HepG2 (cell line): ENCODE data around the gene TBKBP1. TPM values are rescaled to one million over a fixed set of nuclear protein-coding genes. Genes with fewer than 3 reads are reported as not detected.
A peak's percentile ranks its signal among the peaks of the same experiment; 100 is the strongest.

Source experiments
- AGO2 ChIP-seq: fragments of 200-400 bp; formaldehyde crosslinking; optimal IDR thresholded peaks from 2 replicates; pipeline ENCODE3; 2017; ENCODE audit warnings: mild to moderate bottlenecking, low read depth, low read length, moderate library complexity
- ARID4A ChIP-seq: sonication (generic); formaldehyde crosslinking; IDR thresholded peaks from 2 replicates; pipeline ENCODE4 v1.5.0; 2020; ENCODE audit warnings: mild to moderate bottlenecking, missing genetic modification reagents, borderline replicate concordance
- DMAP1 ChIP-seq: IDR thresholded peaks from 2 replicates; pipeline ENCODE4 v1.6.1; 2016
- ETV5 ChIP-seq: IDR thresholded peaks from 2 replicates; pipeline ENCODE4 v1.6.1; 2018; ENCODE audit warnings: missing biosample characterization, missing genetic modification reagents, inconsistent platforms, borderline replicate concordance
- FOSL1 ChIP-seq: sonication (generic); formaldehyde crosslinking; IDR thresholded peaks from 2 replicates; pipeline ENCODE4 v1.9.0; 2021; ENCODE audit warnings: missing genetic modification reagents, borderline replicate concordance
- FOSL2 ChIP-seq: sonication (generic); formaldehyde crosslinking; IDR thresholded peaks from 2 replicates; pipeline ENCODE4 v1.4.0; 2020; ENCODE audit warnings: missing genetic modification reagents
- HDAC2 ChIP-seq: sonication (generic); formaldehyde crosslinking; IDR thresholded peaks from 2 replicates; pipeline ENCODE4 v1.4.0; 2020; ENCODE audit warnings: missing genetic modification reagents
- ISL2 ChIP-seq: sonication (generic); formaldehyde crosslinking; IDR thresholded peaks from 2 replicates; pipeline ENCODE4 v1.5.0; 2020; ENCODE audit warnings: missing genetic modification reagents
- LCORL ChIP-seq, 2 experiments: fragments of 450-650 bp in 1 of 2; sonication (generic) in 1 of 2; formaldehyde crosslinking in 1 of 2; IDR thresholded peaks; 2 replicates each; pipeline versions ENCODE4 v1.5.0 to v1.6.1; 2017 to 2020; ENCODE audit warnings: antibody characterized with exemption in 1 of 2, missing genetic modification reagents in 1 of 2
- MYC ChIP-seq: sonication (generic); formaldehyde crosslinking; IDR thresholded peaks from 2 replicates; pipeline ENCODE4 v1.9.0; 2021; ENCODE audit warnings: missing genetic modification reagents, borderline replicate concordance
- RARA ChIP-seq: IDR thresholded peaks from 2 replicates; pipeline ENCODE4 v1.6.1; 2016; ENCODE audit warnings: missing genetic modification reagents, missing compliant biosample characterization
- THAP7 ChIP-seq: sonication (generic); formaldehyde crosslinking; IDR thresholded peaks from 2 replicates; pipeline ENCODE4 v1.8.1; 2023; ENCODE audit warnings: mild to moderate bottlenecking, missing genetic modification reagents
- ZBTB43 ChIP-seq: sonication (generic); formaldehyde crosslinking; conservative IDR thresholded peaks from 2 replicates; pipeline ENCODE4 v1.4.0; 2020; ENCODE audit warnings: missing genetic modification reagents
- ZKSCAN8 ChIP-seq: IDR thresholded peaks from 2 replicates; pipeline ENCODE4 v1.6.1; 2016; ENCODE audit warnings: borderline replicate concordance, missing genetic modification reagents, missing compliant biosample characterization
- ZMYM4 ChIP-seq: sonication (generic); formaldehyde crosslinking; IDR thresholded peaks from 2 replicates; pipeline ENCODE4 v1.8.1; 2023; ENCODE audit warnings: mild to moderate bottlenecking, missing genetic modification reagents
- ZNF24 ChIP-seq: fragments of 450-650 bp; IDR thresholded peaks from 2 replicates; pipeline ENCODE4 v1.6.1; 2017; ENCODE audit warnings: antibody characterized with exemption, mild to moderate bottlenecking
- polyA plus RNA-seq, 8 experiments: library from polyadenylated mRNA; depleted of rRNA in 3 of 8; stranded (reverse) in 7 of 8; unstranded in 1 of 8; fragments of >200 nt; fragmentation: Illumina TruSeq in 4 of 8; extraction: Trizol in 4 of 8; gene quantifications; 2 replicates each; pipeline versions ENCODE4 v1.2.1 to v1.2.3, GENCODE V29; 2011 to 2016; ENCODE audit warnings: low read depth in 4 of 8, missing spikeins in 1 of 8, mixed read lengths in 1 of 8; ENCODE audit not compliant: insufficient read depth in 1 of 8
- total RNA-seq, 5 experiments: library from RNA; depleted of rRNA; stranded (reverse); fragments of >200 nt; fragmentation: Illumina TruSeq; extraction: Trizol; gene quantifications; 2 replicates each; pipeline ENCODE4 v1.2.3, GENCODE V29; 2016; ENCODE audit warnings: low read depth in 1 of 5
- TF ChIP-seq, protein P1 (sequence below): IDR thresholded peaks from 2 replicates; pipeline ENCODE4 v1.6.1; 2016; ENCODE audit warnings: missing compliant biosample characterization, missing genetic modification reagents, borderline replicate concordance
- TF ChIP-seq, protein P2 (sequence below): IDR thresholded peaks from 2 replicates; pipeline ENCODE4 v1.6.1; 2016; ENCODE audit warnings: mild to moderate bottlenecking
- TF ChIP-seq, protein P3 (sequence below): sonication (generic); formaldehyde crosslinking; IDR thresholded peaks from 2 replicates; pipeline ENCODE4 v1.5.0; 2020; ENCODE audit warnings: missing genetic modification reagents

The TBKBP1 gene
- total and polyA plus RNA-seq, 2 of the 13 experiments (the other 11 are each of a cell fraction or from before 2014, with no cell fraction given) = 2.6 to 7.0 TPM

- TF ChIP-seq, protein P1, sequence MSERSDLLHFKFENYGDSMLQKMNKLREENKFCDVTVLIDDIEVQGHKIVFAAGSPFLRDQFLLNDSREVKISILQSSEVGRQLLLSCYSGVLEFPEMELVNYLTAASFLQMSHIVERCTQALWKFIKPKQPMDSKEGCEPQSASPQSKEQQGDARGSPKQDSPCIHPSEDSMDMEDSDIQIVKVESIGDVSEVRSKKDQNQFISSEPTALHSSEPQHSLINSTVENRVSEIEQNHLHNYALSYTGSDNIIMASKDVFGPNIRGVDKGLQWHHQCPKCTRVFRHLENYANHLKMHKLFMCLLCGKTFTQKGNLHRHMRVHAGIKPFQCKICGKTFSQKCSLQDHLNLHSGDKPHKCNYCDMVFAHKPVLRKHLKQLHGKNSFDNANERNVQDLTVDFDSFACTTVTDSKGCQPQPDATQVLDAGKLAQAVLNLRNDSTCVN (CRISPR knock-in tag) = 0 out of 2 replicates have a peak, but pooled peaks have one; percentile 45
- TF ChIP-seq ARID4A (CRISPR knock-in tag) (peak; percentile 51; the same call in 1 of the 2 replicates), ETV5 (peak; percentile 27; the same call in 1 of the 2 replicates), ZNF24 (peak; percentile 41; the same call in 1 of the 2 replicates), FOSL1 (CRISPR knock-in tag) (no peak), AGO2 (peak; percentile 26), DMAP1 (CRISPR knock-in tag) (peak; percentile 50; the same call in 1 of the 2 replicates), ZMYM4 (0 out of 2 replicates have a peak, but pooled peaks have one; percentile 14), ZKSCAN8 (CRISPR knock-in tag) (0 out of 2 replicates have a peak, but pooled peaks have one; percentile 17), MYC (CRISPR knock-in tag) (no peak), THAP7 (no peak), ISL2 (peak; percentile 79), FOSL2 (CRISPR knock-in tag) (peak; percentile 40; the same call in 1 of the 2 replicates), RARA (CRISPR knock-in tag) (peak; percentile 86), ZBTB43 (CRISPR knock-in tag) (no peak), HDAC2 (CRISPR knock-in tag) (peak; percentile 74), LCORL (IDR thresholded peaks at IDR 0.05) (no peak), LCORL (CRISPR knock-in tag; IDR thresholded peaks at IDR 0.05) (peak; percentile 60; the same call in 1 of the 2 replicates)
- TF ChIP-seq, protein P2, sequence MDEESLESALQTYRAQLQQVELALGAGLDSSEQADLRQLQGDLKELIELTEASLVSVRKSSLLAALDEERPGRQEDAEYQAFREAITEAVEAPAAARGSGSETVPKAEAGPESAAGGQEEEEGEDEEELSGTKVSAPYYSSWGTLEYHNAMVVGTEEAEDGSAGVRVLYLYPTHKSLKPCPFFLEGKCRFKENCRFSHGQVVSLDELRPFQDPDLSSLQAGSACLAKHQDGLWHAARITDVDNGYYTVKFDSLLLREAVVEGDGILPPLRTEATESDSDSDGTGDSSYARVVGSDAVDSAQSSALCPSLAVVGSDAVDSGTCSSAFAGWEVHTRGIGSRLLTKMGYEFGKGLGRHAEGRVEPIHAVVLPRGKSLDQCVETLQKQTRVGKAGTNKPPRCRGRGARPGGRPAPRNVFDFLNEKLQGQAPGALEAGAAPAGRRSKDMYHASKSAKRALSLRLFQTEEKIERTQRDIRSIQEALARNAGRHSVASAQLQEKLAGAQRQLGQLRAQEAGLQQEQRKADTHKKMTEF = peak; percentile 72
- TF ChIP-seq, protein P3, sequence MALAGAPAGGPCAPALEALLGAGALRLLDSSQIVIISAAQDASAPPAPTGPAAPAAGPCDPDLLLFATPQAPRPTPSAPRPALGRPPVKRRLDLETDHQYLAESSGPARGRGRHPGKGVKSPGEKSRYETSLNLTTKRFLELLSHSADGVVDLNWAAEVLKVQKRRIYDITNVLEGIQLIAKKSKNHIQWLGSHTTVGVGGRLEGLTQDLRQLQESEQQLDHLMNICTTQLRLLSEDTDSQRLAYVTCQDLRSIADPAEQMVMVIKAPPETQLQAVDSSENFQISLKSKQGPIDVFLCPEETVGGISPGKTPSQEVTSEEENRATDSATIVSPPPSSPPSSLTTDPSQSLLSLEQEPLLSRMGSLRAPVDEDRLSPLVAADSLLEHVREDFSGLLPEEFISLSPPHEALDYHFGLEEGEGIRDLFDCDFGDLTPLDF (CRISPR knock-in tag) = no peak
These were observed 7.2 kb upstream of the TBKBP1 start (continued) for GRCh38 chr17:47686664-47687327.
